Astrocyte (in vitro differentiated cells and primary cell): ENCODE measurements around the gene WFDC10A.
"Not testable (repeated sequence)": the region's sequence is repeated elsewhere in the genome, so short reads cannot be mapped to it uniquely, and the experiment has no call there.

Experiments used
- EZH2 ChIP-seq: IDR thresholded peaks from 2 replicates; pipeline ENCODE4 v1.6.1; 2012; ENCODE audit warnings: mild to moderate bottlenecking, low read length, inconsistent platforms; ENCODE audit not compliant: insufficient read depth
- TF ChIP-seq, protein P1 (sequence below): IDR thresholded peaks from 2 replicates; pipeline ENCODE4 v1.5.1; 2011; ENCODE audit warnings: low read depth, mild to moderate bottlenecking, inconsistent platforms, low read length, moderate library complexity; ENCODE audit not compliant: insufficient read depth

DNA sequence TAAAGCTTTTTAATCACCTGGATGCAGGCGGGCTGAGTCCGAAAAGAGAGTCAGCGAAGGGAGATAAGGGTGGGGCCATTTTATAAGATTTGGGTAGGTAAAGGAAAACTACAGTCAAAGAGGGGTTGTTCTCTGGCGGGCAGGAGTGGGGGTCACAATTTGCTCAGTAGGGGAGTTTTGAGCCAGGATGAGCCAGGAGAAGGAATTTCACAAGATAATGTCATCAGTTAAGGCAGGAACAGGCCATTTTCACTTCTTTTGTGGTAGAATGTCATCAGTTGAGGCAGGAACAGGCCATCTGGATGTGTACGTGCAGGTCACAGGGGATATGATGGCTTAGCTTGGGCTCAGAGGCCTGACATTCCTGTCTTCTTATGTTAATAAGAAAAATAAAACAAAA lies 45.2 kb upstream of the WFDC10A start:
- TF ChIP-seq, protein P1, sequence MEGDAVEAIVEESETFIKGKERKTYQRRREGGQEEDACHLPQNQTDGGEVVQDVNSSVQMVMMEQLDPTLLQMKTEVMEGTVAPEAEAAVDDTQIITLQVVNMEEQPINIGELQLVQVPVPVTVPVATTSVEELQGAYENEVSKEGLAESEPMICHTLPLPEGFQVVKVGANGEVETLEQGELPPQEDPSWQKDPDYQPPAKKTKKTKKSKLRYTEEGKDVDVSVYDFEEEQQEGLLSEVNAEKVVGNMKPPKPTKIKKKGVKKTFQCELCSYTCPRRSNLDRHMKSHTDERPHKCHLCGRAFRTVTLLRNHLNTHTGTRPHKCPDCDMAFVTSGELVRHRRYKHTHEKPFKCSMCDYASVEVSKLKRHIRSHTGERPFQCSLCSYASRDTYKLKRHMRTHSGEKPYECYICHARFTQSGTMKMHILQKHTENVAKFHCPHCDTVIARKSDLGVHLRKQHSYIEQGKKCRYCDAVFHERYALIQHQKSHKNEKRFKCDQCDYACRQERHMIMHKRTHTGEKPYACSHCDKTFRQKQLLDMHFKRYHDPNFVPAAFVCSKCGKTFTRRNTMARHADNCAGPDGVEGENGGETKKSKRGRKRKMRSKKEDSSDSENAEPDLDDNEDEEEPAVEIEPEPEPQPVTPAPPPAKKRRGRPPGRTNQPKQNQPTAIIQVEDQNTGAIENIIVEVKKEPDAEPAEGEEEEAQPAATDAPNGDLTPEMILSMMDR, result not testable (repeated sequence)
- TF ChIP-seq EZH2, result not testable (repeated sequence)
